ENCODE data around the gene WDR45. TPM values are rescaled to one million over a fixed set of nuclear protein-coding genes. Genes with fewer than 3 reads are reported as not detected.

The WDR45 gene
- total RNA-seq, 1 experiment from 2014 or later, result 31.5 TPM

GRCh38 chrX:49039598-49040375 is 39.9 kb downstream of the WDR45 start:
- WGBS (ENCODE audit: extremely low coverage, insufficient read length, low lambda C conversion rate), result no CpG with 5 or more reads among the region's 9 CpGs
- no peak overlapping the region for H4K8ac ChIP-seq (replicated peaks; ENCODE audit: insufficient read length, low read depth, low read length)
- H2BK120ac ChIP-seq (ENCODE audit: low read depth, low read length, poor library complexity, severe bottlenecking), result no peak overlapping the region
- Mint-ChIP-seq H3K4me3 (peak overlapping the region; percentile 90 to 96), H3K27me3 (ENCODE audit: low read depth) (no peaks in the 10 kb centered on the region), H3K27ac (peak overlapping the region; percentile 97 to 100 (median 98)), H3K4me1 (peaks cover 21 to 22% of the 10 kb centered on the region in 2 experiments), H3K36me3 (ENCODE audit: insufficient read depth in 1 of 3, low read depth in 3 of 3) (peaks cover 31 to 44% (median 43%) of the 10 kb centered on the region in 3 experiments), H3K9me3 (peaks cover 67% of the 10 kb centered on the region in 2 experiments)
- no peak overlapping the region for H3K56ac ChIP-seq (ENCODE audit: insufficient read length, low read depth, low read length)
- no peak overlapping the region for H2AK5ac ChIP-seq (ENCODE audit: insufficient read length, low read length)
- H4K5ac ChIP-seq (ENCODE audit: insufficient read length, low read depth, low read length), result peak overlapping the region; percentile 65
- peak overlapping the region; percentile 48 for H4K91ac ChIP-seq (ENCODE audit: insufficient read length, low read depth, low read length)
- peak overlapping the region; percentile 98 for H3K27ac ChIP-seq (ENCODE audit: insufficient read length, low read depth, low read length)
- H3K18ac ChIP-seq (ENCODE audit: insufficient read length, low read depth, low read length), result peak overlapping the region; percentile 27
- H2BK20ac ChIP-seq (ENCODE audit: low read depth, low read length, poor library complexity, severe bottlenecking), result no peak overlapping the region
- peak overlapping the region; percentile 57 for H3K9ac ChIP-seq (ENCODE audit: extremely low read depth, insufficient read length, low read length)
- no peaks in the 10 kb centered on the region for H3K9me3 ChIP-seq (ENCODE audit: control insufficient read depth, low read depth, low read length)
- H3K4me1 ChIP-seq (ENCODE audit: insufficient read depth, low read length), result peaks cover 5% of the 10 kb centered on the region
- peak overlapping the region; percentile 77 for H2BK12ac ChIP-seq (ENCODE audit: insufficient read length, low read depth, low read length)
- no peak overlapping the region for H2AFZ ChIP-seq (ENCODE audit: low read length)
- H2BK5ac ChIP-seq (ENCODE audit: insufficient read length, low read length), result peak overlapping the region; percentile 76
- peaks cover 8% of the 10 kb centered on the region for H3K79me1 ChIP-seq (ENCODE audit: insufficient read depth, low read depth, low read length, poor library complexity, severe bottlenecking)
- H3K14ac ChIP-seq (ENCODE audit: insufficient read depth, low read length), result no peak overlapping the region
- no peak overlapping the region for H2BK15ac ChIP-seq (ENCODE audit: low read depth, low read length)
- no peaks in the 10 kb centered on the region for H4K20me1 ChIP-seq (ENCODE audit: control insufficient read depth, insufficient read depth, insufficient read length)
- peak; percentile 97 for DNase-seq
- no peak overlapping the region for H3T11ph ChIP-seq (ENCODE audit: low read length)
- peaks cover 7% of the 10 kb centered on the region for H3K23me2 ChIP-seq (ENCODE audit: insufficient read length, low read depth, low read length, poor library complexity, severe bottlenecking)
- H3K79me2 ChIP-seq (ENCODE audit: insufficient read depth, low read length), result peaks cover 12% of the 10 kb centered on the region; the same call in 1 of the 2 replicates
- H3K4ac ChIP-seq (ENCODE audit: low read depth, low read length), result no peak overlapping the region; the same call in 1 of the 2 replicates
- TF ChIP-seq CTCF (conservative IDR thresholded peaks at IDR 0.05), result no peak
- H3K4me2 ChIP-seq (ENCODE audit: insufficient read depth, insufficient read length, low read length), result peak overlapping the region; percentile 96
- no peaks in the 10 kb centered on the region for H3K27me3 ChIP-seq (ENCODE audit: insufficient read depth, low read length)
- no peak overlapping the region for H3K23ac ChIP-seq (ENCODE audit: insufficient read length, low read depth, low read length)

Data from H9 (cell line).